HG03066 (cell line): ENCODE data around the gene ANO10.
A peak's percentile ranks its signal among the peaks of the same experiment; 100 is the strongest.
"Not testable (repeated sequence)": the region's sequence is repeated elsewhere in the genome, so short reads cannot be mapped to it uniquely, and the experiment has no call there.

Experiments used
- ATAC-seq: cut with Tn5 transposase; IDR thresholded peaks from one replicate; pipeline ENCODE4 v1.9.1; 2021; ENCODE audit warnings: low read depth; ENCODE audit not compliant: unreplicated experiment

The ANO10 gene, protein sequence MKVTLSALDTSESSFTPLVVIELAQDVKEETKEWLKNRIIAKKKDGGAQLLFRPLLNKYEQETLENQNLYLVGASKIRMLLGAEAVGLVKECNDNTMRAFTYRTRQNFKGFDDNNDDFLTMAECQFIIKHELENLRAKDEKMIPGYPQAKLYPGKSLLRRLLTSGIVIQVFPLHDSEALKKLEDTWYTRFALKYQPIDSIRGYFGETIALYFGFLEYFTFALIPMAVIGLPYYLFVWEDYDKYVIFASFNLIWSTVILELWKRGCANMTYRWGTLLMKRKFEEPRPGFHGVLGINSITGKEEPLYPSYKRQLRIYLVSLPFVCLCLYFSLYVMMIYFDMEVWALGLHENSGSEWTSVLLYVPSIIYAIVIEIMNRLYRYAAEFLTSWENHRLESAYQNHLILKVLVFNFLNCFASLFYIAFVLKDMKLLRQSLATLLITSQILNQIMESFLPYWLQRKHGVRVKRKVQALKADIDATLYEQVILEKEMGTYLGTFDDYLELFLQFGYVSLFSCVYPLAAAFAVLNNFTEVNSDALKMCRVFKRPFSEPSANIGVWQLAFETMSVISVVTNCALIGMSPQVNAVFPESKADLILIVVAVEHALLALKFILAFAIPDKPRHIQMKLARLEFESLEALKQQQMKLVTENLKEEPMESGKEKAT

DNA sequence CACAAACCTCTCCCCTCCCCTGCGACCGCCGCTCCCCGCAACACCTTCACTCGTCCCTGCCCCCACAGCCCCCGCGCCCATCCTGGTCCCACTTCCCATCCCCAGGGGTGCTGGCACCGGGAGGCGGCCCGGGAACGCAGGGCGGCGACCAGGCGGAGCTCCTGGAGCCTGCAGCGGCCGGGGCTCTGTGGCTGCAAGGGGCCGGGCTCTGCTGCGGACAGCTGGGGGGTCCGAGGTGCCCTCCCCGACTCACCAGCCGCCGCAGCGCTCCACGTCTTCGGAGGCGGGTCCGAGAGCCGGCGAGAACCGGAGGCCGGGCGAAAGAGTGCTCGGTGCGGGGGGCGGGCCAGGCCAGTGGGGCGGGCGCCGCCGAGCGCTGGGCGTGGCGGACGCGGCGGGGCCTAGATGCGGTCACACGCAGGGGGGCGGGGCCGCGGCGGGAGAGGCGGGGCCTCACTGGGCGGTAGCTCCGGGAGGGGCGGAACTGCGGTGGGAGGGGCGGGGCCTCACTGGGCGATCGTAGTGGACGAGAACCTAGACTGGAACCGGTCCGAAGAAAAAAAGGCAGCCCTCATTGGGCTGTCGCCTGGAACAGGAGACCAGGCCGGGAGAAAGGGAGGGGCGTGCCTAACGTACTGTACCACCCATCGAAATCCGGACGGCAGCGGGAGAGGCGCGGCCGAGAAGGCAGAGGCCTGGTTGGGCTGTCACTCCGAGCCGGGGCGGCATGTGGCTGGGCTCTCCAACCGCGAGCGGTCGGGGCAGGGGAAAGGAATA, at the start of gene ANO10:
ANO10 (minus strand) TSS at position 356 of the 777 bp plus-strand sequence. CDS start 16,159 bp downstream, outside the sequence.
- ATAC-seq: peak; percentile 96

DNA sequence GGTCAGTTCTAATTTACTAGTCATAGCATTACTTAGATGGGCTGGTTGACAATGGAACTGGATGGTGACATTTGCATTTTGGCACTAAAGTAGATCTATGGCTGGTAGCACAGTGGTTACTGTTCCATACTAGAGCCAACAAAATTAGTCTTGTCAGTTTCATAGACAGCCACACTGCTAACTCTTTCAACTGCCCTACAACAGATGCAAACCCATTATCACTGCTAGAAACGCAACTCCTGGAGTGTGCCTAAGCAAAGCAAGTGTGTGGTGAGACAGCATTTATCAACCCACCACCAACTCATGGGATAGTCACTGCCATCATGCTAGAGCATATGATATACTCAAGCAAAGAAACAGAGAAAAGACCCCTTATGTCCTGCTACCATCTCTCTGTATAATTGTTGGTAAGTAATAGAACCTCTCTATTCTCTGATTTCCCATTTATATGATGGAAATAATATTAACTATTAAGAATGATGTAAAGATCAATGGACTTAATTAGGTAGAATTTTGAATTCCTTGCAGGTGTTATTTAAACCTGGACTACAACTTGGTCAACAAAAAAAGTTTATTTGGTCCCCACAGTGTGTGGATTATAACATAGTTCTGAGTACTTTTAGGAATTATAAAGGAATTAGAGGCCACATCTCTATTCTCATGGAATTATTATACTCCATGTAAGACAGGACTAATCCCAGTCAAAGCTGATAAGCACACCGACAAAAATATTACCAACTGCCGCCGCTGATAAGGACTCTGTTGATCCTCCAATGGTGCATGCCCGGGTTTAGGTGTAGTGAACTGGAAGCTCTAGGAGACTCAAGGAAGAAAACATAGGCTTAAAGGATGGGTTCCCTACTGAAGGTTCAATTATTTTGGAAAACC, 49.1 kb upstream of the ANO10 start:
- ATAC-seq: no peak

DNA sequence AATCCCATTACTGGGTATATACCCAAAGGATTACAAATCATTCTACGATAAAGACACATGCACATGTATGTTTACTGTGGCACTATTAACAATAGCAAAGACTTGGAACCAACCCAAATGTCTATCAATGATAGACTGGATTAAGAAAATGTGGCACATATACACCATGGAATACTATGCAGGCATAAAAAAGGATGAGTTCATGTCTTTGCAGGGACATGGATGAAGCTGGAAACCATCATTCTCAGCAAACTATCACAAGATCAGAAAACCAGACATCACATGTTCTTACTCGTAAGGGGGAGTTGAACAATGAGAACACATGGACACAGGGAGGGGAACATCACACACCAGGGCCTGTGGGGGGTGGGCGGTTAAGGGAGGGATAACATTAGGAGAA, 43.2 kb upstream of the ANO10 start:
- not testable (repeated sequence) for ATAC-seq

DNA sequence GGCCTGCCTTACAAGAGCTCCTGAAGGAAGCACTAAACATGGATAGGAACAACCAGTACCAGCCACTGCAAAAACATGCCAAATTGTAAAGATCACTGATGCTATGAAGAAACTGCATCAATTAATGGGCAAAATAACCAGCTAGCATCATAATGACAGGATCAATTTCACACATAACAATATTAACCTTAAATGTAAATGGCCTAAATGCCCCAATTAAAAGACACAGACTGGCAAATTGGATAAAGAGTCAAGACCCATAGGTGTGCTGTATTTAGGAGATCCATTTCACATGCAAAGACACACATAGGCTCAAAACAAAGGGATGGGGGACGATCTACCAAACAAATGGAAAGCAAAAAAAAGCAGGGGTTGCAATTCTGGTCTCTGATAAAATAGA, 39.6 kb upstream of the ANO10 start:
- ATAC-seq: not testable (repeated sequence)

DNA sequence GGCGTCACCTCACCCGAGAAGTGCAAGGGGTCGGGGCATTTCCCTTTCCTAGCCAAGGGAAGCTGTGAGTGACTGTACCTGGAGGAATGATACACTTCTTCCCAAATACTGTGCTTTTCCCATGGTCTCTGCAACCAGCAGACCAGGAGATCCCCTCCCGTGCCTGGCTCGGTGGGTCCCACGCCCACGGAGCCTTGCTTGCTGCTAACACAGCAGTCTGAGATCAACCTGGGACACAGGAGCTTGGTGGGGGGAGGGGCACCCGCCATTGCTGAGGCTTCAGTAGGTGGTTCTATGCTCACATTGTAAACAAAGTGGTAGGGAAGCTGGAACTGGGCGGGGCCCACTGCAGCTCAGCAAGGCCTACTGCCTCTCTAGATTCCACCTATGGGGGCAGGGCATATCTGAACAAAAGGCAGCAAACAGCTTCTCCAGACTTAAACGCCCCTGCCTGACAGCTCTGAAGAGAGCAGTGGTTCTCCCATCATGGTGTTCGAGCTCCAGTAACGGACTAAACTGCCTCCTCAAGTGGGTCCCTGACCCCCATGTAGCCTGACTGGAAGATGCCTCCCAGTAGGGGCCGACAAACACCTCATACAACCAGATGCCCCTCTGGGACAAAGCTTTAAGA, 37.6 kb upstream of the ANO10 start:
- ATAC-seq: no peak

DNA sequence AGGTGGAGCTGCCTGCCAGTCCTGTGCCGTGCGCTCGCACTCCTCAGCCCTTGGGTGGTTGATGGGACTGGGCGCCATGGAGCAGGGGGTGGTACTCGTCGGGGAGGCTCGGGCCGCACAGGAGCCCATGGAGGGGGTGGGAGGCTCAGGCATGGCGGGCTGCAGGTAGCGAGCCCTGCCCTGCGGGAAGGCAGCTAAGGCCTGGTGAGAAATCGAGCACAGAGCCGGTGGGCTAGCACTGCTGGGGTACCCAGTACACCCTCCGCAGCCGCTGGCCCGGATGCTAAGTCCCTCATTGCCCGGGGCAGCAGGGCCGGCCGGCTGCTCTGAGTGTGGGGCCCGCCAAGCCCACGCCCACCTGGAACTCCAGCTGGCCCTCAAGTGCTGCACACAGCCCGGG, 34.6 kb upstream of the ANO10 start:
- ATAC-seq: not testable (repeated sequence)

DNA sequence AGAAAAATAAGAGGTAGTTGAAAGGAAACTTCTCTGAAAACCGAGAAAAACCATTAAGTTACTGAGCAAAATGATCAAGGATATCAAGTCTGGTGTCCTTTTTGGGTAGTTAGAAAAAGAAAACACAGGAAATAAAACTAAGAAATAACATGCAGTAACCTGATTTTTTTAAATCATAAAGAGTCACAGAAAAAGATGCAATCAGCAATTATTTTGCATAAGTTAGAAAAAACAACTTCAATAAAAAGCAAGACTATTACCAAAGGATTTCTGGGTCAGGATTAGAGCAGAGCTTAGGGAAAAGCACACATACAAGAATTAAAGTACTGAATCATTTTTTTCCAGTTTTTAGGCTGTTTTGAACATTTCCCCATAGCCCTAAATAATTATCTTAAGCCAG, 28.5 kb upstream of the ANO10 start:
- ATAC-seq: no peak

DNA sequence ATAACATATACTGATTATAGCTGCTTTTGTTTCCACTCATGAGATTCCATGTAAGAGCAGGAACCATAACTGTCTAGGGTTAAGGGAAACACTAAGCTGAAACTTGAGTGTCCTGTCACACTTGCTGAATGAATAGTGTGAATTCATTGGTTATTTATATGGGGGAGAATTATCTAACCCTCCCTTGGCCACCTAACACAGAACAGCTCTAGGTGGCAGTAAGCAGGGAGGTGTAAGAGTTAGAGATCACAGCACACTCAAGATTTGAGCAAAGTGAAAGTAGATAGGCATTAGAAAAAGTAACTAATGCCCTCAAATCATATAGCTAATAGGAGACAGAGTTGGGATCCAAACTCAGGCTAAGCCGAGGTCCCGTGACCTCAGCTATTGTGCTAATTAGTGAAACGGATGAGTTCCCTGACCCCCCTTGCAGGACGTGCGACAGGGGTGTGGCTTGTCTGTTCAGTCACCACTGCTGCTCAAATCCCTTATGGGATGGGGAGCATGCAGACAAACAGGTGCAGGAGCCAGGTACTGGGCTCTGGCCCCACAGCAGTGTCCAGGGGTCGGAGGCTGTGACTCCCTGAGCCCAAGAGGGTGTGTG, 27.7 kb upstream of the ANO10 start:
- no peak for ATAC-seq

DNA sequence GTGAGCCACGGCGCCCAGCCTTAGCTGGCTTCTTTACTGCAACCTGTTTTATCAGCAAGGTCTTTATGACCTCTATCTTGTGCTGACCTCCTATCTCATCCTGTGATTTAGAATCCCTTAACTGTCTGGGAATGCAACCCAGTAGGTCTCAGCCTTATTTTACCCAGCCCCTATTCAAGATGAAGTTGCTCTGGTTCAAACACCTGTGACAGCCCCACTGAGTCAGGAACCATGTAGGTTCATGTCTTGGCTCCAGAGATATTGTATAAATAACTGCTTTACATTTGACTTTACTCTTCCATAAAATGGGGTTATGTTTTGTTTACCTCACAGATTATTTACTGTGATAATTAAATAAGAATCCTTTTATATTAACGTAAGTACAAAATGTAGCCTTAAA, 27.1 kb upstream of the ANO10 start:
- ATAC-seq: no peak

DNA sequence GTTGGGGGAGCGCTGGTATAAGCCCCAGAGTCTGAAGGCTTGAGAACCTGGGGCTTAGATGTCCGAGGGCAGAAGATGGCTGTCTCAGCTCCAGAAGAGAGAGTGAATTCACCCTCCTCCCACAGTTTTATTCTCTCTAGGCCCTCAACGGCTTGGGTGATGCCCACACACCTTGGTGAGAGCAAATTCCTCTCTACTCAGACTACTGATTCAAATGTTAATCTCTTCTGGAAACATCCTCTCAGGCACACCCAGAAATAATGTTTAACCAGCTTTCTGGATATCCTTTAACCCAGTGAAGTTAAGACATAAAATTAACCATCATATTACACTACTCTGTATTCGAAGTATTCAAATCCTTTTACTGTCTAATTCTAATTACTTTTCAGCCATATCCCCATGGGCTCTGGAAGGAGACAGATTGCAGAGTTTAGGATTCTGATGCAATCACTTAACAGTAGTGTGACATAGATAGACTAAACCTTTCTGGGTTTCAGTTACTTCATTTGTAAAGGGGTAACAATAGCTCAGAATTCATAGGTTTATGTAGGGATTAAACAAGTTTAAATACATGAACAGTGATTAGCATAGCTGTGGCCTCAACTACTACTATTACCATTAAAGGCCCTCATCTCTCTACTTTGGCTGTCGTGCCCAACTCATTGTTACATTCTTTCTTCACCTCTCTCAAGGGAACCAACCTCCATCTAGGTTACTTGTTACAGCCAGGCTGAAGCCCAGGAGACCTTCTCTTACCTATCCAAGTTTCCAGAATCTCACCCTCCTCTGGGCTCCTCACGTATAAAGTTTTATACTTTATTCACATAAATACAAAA, 25.7 kb upstream of the ANO10 start:
- ATAC-seq: no peak

DNA sequence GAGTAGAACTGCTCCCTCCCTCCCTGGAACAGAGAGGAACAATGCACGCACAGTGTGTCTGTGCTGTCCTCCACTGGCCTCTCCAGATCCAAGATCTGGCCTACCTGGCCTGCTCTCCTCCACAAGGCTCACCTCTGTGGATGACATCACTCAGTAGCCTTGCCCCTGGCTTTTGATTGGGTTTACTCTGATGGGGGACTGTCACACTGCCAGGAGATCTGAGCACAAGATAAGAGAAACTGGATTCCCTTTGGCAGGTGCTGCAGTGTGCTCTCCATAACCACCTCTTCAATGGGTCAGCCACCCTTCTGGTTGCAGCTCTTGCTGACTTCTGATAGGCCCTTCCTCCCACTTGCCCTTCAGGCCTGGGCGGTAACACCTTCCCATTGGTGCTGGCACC, 22.6 kb upstream of the ANO10 start:
- no peak for ATAC-seq

DNA sequence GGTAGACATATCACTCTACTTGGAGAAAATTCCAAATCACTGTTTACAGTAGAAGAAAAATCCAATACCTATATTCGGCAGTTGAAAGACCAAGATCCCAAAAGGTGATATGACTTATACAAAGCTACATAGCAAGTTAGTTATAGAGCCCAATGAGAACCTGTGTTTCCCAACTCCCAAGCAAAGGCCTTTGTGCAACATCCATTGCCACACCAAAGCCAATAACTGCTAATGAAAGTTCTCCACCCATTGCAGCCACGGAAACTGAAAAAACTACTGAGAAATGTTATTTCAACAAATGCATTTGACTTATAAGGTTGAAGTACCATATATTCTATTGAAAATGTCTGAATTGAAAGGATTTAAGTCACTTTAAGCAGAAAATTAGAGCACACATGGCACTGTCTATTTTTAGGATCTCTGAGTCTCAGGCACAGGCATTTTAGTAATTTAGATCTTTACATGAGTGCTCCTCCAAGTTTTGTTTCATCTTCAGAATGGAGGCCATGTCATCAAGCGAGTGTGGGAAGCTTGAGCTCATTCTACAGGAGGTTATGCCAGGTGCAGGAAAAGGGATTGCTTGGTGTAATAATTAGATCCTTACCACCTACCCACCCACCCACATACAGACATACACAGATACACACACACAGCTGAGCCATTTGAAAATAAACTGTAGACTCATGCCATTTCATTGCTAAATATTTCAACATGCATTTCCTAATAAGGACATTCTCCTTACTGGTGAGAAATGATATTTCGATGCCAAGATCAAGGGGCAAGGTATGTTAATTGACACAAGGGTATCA, 19.7 kb upstream of the ANO10 start:
- ATAC-seq: no peak

DNA sequence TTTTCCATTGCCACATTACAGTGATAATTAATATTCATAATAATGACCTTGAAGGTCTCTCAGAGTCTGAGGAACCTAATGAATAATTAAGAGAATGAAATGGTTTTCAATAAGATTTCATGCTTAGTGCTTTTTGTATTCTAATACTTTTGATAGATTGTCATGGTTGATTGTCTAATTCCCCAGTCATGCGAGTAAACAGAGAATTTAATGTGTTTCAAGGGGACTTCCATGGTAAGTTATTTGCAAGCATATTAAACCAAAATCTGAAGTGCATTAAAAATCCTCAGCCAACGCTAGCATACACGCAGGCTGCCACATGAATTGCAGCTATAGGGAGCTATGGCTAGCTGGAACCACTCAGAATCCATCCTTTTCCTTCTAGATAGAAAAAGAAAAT, 18.9 kb upstream of the ANO10 start:
- ATAC-seq: no peak

DNA sequence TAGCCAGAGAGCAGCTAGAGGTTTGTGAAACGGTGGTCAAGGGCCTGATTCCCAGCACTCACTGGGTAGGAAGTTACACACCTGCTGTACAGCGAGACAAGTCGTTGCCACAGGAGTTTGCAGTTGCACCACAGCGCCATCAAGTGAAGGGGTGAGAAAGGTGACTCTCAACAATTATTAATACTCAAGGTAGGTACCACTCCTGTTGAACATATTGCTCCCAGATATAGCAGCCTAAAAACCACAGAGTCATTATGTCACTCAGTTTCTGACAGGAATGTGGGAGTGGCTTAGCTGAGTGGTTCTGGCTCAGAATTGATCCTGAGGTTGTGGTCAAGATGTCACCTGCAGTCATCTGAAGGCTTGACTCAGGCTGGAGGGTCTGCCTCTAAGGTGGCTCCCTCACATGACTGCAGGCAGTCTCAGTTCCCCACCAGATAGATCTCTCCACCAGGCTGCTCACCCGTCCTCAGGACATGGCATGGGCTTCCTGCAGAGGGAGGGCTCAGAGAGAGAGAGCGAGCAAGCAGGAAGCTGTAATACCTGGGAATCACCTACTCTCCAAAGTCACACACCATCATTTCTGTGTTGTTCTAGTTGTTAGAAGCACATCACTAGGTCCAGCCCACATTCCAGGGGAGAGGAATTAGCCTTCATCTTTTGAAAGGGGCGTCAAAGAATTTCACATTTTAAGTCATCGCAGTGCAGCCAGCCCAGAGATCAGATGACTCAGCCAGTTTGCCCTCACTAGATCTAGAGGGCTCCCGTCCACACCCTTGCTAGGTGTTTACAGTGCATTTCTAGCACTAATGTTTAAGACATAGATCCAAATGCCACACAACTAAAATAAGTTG, 17.0 kb upstream of the ANO10 start:
- no peak for ATAC-seq

DNA sequence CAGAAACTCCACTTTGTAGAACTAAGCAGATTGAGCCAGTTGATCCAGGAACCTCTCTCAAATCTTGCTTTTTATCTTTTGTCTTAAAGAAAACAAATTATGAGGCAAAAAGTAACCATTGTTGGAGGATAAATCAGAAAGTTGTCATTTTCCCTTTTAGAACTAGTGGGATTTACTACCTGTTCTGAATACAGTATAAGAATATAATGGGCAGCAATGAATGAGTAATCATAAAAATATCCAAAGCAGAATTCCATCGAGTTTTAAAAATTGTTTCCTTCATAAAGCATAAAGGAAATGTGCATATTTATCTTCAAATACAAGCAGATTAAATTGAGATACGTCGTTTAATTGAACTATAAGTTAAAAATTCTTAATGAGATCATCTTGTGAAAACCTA, 15.9 kb upstream of the ANO10 start:
- ATAC-seq: no peak

DNA sequence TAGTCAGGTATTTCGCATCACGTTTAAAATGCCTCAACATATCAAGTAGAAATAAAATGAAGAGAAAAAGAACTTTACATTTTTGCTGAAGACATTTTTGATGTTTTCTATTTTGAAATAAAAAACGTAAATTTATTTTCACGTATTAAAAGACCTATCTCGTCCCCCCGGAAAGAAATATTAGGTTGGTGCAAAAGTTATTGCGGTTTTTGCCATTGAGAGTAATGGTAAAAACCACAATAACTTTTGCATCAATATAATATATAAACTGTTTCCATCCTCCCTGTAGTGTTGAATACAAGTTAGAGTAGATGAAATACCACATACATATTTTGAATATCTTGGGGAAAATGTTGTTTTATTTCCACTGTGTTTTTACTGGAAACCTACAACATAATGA, 11.2 kb upstream of the ANO10 start:
- no peak for ATAC-seq

DNA sequence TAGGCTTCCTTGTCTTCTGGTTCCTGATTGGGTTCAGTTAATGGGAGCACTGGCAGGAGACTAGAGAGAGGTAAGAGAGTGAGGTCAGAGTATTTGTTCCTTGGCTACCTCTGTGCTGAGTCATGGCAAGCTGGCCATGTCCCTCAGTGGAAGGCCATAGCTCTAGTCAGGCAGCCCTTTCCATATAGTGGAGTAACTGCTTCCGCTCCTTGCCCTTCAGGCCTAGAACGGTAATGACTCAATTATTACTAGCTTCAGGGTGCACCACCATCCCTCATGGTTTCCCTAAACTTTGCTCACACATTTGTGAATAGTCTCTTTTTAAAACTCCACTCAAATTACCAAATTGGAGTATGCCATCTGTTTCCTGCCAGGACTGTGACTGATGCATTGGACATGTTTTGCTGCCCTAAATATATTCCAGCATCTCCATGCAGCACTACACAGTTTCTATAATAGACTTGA, 10.5 kb upstream of the ANO10 start:
- ATAC-seq: no peak
